ENCODE results near the gene LIPA. TPM values are rescaled to one million over a fixed set of nuclear protein-coding genes. Genes with fewer than 3 reads are reported as not detected.
A peak's percentile ranks its signal among the peaks of the same experiment; 100 is the strongest.
"Not testable (repeated sequence)": the region's sequence is repeated elsewhere in the genome, so short reads cannot be mapped to it uniquely, and the experiment has no call there.

The LIPA gene
- total RNA-seq, 2 donors from 2014 or later, result 19.8 to 30.4 TPM

- WGBS, 2 donors, result 70 to 74% methylated on average over 2 of the region's 2 CpGs
- Histone ChIP-seq H3K36me3 (replicated peaks in 1 of 2; ENCODE audit: insufficient read depth in 1 of 2, low read depth in 2 of 2) (no peaks in the 10 kb centered on the region), H3K4me1 (peaks cover 8% of the 10 kb centered on the region), H3K4me3 (no peak overlapping the region), H3K9me3 (no peaks in the 10 kb centered on the region), H3K27me3 (no peaks in the 10 kb centered on the region), H3K27ac (peak overlapping the region in 3 of 4 donors; percentile 78 to 82 (median 79))
- ATAC-seq, result no peak
- intact Hi-C loops (cut with DNase I), result no loop called here
- TF ChIP-seq POLR2A (IDR thresholded peaks at IDR 0.05) (no peak), CTCF (IDR thresholded peaks at IDR 0.05) (no peak)
- DNase-seq, result no peak
Observed at GRCh38 chr10:89252225-89252585, 630 bp upstream of the LIPA start.

- TF ChIP-seq POLR2A (IDR thresholded peaks at IDR 0.05) (no peak), CTCF (IDR thresholded peaks at IDR 0.05) (no peak)
- Histone ChIP-seq H3K9me3 (no peaks in the 10 kb centered on the region), H3K27ac (peak overlapping the region; percentile 65 to 82 (median 78)), H3K4me1 (peaks cover 8% of the 10 kb centered on the region), H3K4me3 (peak overlapping the region; percentile 67 to 86), H3K36me3 (replicated peaks in 1 of 2; ENCODE audit: insufficient read depth in 1 of 2, low read depth in 2 of 2) (no peaks in the 10 kb centered on the region), H3K27me3 (no peaks in the 10 kb centered on the region)
- WGBS, 2 donors, result 11 to 17% methylated on average over 13 of the region's 13 CpGs
- intact Hi-C loops (cut with DNase I), result no loop called here
- no peak for DNase-seq
- no peak for ATAC-seq
Observed at GRCh38 chr10:89250865-89251408, 638 bp downstream of the LIPA start.

GRCh38 chr10:89248990-89249389, 2.6 kb downstream of the LIPA start:
- no peak for ATAC-seq
- no peak overlapping the region for H3K27ac ChIP-seq
- H3K4me1 ChIP-seq, result peaks cover 8% of the 10 kb centered on the region
- H3K27me3 ChIP-seq, result no peaks in the 10 kb centered on the region
- no peaks in the 10 kb centered on the region for H3K9me3 ChIP-seq
- WGBS, 2 donors, result 67 to 86% methylated on average over 3 of the region's 3 CpGs
- no peak for TF ChIP-seq POLR2A (IDR thresholded peaks at IDR 0.05)
- TF ChIP-seq CTCF (IDR thresholded peaks at IDR 0.05), result no peak
- H3K4me3 ChIP-seq, result no peak overlapping the region
- H3K36me3 ChIP-seq (replicated peaks in 1 of 2; ENCODE audit: insufficient read depth in 1 of 2, low read depth in 2 of 2), result no peaks in the 10 kb centered on the region
- DNase-seq, result no peak
- intact Hi-C loops (cut with DNase I), result no loop called here

- H3K27me3 ChIP-seq; H3K4me1 ChIP-seq; H3K9me3 ChIP-seq; DNase-seq; H3K27ac ChIP-seq; intact Hi-C loops (cut with DNase I); H3K4me3 ChIP-seq; H3K36me3 ChIP-seq (replicated peaks in 1 of 2; ENCODE audit: insufficient read depth in 1 of 2, low read depth in 2 of 2); ATAC-seq: not testable (repeated sequence)
- 97 to 98% methylated on average over 2 of the region's 2 CpGs for WGBS, 2 donors
Observed at GRCh38 chr10:89247623-89248022, 4.0 kb downstream of the LIPA start.

GRCh38 chr10:89245802-89246201, 5.8 kb downstream of the LIPA start:
- TF ChIP-seq CTCF (IDR thresholded peaks at IDR 0.05) (no peak), POLR2A (IDR thresholded peaks at IDR 0.05) (no peak)
- Histone ChIP-seq H3K36me3 (replicated peaks in 1 of 2; ENCODE audit: insufficient read depth in 1 of 2, low read depth in 2 of 2) (no peaks in the 10 kb centered on the region), H3K9me3 (no peaks in the 10 kb centered on the region), H3K27ac (no peak overlapping the region), H3K4me3 (no peak overlapping the region), H3K27me3 (no peaks in the 10 kb centered on the region), H3K4me1 (peaks cover 2% of the 10 kb centered on the region)
- WGBS, 2 donors, result 69 to 89% methylated on average over 4 of the region's 4 CpGs
- intact Hi-C loops (cut with DNase I), result no loop called here
- ATAC-seq, result no peak
- DNase-seq, result no peak

Data from body of pancreas (tissue), 4 donors.